Mesothelial cell of epicardium (in vitro differentiated cells): ENCODE measurements around the gene SLC48A1. TPM values are rescaled to one million over a fixed set of nuclear protein-coding genes. Genes with fewer than 3 reads are reported as not detected.

Source experiments
- DNase-seq, 2 experiments: peaks; one replicate each; pipeline ENCODE4 v3.0.0; 2021; ENCODE audit warnings: low spot score in 2 of 2; ENCODE audit not compliant: unreplicated experiment in 2 of 2
- H3K27ac Mint-ChIP-seq: 2 replicates; pipeline ENCODE4 v1.8.0; 2021; ENCODE audit warnings: mixed read lengths
- H3K27me3 Mint-ChIP-seq: 2 replicates; pipeline ENCODE4 v1.8.0; 2021; ENCODE audit warnings: low read depth, mixed read lengths
- H3K36me3 Mint-ChIP-seq: 2 replicates; pipeline ENCODE4 v1.8.0; 2021; ENCODE audit warnings: mixed read lengths
- H3K4me1 Mint-ChIP-seq: 2 replicates; pipeline ENCODE4 v1.8.0; 2021; ENCODE audit warnings: mixed read lengths
- H3K4me3 Mint-ChIP-seq: 2 replicates; pipeline ENCODE4 v1.8.0; 2021; ENCODE audit warnings: mild to moderate bottlenecking, moderate library complexity, mixed read lengths
- H3K9me3 Mint-ChIP-seq: 2 replicates; pipeline ENCODE4 v1.8.0; 2021; ENCODE audit warnings: mixed read lengths
- total RNA-seq: library from RNA; stranded (reverse); gene quantifications from 3 replicates; pipeline ENCODE4 v1.2.1, GENCODE V29; 2021
- TF ChIP-seq, protein P1 (sequence below): fragments of 200-600 bp; sonication (generic); IDR thresholded peaks from one replicate; pipeline ENCODE4 v1.5.0; 2021; ENCODE audit warnings: antibody characterized with exemption; ENCODE audit not compliant: unreplicated experiment

SLC48A1 gene
- total RNA-seq, 1 donor from 2014 or later, result 27.7 TPM

DNA sequence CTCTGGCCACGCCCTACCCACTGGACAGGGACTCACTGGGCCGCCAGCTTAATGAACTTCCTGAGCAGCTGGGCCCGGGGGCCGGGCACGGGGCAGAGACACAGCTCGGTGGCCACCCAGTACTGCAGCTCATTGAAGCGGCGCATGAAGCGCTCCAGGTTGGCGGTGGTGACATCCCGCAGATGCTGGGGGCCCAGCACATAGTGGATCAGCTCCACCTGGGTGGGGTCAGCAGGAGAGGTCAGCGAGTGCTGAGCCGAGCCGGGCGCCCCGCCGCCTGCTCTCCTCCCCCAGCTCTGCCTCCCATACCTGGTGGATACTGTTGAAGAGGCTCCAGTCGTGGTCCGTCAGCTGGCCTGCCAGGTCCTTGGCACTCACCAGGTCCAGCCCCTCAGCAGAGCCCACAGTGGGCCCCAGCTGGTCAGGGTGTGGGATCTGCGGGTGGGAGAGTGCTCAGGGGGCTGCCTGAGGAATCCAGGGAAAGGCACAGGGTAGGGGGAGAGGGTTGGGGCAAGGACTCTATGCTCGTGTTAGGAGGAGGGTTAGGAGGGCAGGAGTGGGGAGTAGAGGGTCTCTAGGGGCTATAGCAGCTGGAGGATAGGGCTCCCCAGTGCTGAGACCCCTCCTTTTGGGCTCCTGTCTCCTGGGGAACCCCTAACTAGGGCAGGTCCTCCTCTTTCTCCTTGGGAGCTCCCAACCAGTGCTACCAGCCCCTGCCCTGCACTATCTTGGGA is 32.3 kb upstream of the SLC48A1 start:
- Mint-ChIP-seq H3K27me3 (no peaks in the 10 kb centered on the region), H3K36me3 (no peaks in the 10 kb centered on the region), H3K4me1 (peaks cover 34% of the 10 kb centered on the region), H3K4me3 (no peak overlapping the region), H3K27ac (peak overlapping the region; percentile 73), H3K9me3 (no peaks in the 10 kb centered on the region)
- DNase-seq, result no peak
- TF ChIP-seq, protein P1, sequence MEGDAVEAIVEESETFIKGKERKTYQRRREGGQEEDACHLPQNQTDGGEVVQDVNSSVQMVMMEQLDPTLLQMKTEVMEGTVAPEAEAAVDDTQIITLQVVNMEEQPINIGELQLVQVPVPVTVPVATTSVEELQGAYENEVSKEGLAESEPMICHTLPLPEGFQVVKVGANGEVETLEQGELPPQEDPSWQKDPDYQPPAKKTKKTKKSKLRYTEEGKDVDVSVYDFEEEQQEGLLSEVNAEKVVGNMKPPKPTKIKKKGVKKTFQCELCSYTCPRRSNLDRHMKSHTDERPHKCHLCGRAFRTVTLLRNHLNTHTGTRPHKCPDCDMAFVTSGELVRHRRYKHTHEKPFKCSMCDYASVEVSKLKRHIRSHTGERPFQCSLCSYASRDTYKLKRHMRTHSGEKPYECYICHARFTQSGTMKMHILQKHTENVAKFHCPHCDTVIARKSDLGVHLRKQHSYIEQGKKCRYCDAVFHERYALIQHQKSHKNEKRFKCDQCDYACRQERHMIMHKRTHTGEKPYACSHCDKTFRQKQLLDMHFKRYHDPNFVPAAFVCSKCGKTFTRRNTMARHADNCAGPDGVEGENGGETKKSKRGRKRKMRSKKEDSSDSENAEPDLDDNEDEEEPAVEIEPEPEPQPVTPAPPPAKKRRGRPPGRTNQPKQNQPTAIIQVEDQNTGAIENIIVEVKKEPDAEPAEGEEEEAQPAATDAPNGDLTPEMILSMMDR, result no peak

DNA sequence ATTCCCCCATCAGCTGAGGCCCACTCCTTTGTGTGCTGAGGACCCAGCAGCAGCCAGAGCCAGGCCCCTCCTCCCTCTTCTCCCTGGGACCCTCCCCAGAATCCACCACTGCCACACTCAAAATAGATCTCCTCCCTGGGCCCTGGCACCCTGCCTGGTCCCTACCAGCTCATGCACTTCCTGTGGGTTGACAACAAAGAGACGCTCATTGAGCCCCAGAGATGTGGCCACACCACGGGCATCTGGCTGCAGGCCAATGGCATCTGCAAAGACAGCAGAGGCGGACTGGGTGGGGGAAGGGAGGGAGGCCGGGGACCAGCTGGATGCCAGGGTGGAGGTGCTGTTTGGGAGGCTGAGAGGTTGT is 31.7 kb upstream of the SLC48A1 start:
- TF ChIP-seq, protein P1, result no peak
- Mint-ChIP-seq H3K4me1 (peaks cover 34% of the 10 kb centered on the region), H3K27me3 (no peaks in the 10 kb centered on the region), H3K27ac (peak overlapping the region; percentile 73), H3K9me3 (no peaks in the 10 kb centered on the region), H3K4me3 (no peak overlapping the region), H3K36me3 (no peaks in the 10 kb centered on the region)
- DNase-seq, result no peak

DNA sequence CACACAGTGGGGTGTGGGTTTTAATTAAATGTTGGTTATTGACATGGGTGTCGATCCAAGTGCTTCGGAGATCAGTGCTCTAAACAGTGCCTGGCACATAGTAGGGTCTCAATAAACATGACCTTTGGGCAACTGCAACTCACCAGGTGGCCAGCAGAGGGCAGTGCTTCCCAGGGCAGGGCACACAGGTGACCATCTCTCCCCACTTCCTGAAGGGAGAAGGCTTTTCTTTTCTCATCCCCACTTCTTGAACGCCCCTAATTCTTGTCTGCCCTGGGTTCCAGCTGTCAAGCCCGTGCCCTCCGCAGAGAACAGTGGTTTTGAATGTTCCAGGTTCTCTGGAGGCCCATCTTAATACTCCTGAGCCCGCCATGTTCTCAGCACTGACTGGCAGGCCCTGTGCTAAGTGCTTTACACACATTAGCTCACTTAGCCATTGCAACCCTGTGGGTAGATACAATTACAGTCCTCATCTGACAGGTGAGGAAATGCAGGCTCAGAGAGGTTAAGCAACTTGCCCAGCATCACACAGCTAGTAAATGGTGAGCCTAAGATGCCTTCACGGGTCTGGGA is 30.7 kb upstream of the SLC48A1 start:
- TF ChIP-seq, protein P1, result peak; percentile 91
- peak in 1 of 2 experiments; percentile 77 for DNase-seq
- H3K27me3 Mint-ChIP-seq, result no peaks in the 10 kb centered on the region

DNA sequence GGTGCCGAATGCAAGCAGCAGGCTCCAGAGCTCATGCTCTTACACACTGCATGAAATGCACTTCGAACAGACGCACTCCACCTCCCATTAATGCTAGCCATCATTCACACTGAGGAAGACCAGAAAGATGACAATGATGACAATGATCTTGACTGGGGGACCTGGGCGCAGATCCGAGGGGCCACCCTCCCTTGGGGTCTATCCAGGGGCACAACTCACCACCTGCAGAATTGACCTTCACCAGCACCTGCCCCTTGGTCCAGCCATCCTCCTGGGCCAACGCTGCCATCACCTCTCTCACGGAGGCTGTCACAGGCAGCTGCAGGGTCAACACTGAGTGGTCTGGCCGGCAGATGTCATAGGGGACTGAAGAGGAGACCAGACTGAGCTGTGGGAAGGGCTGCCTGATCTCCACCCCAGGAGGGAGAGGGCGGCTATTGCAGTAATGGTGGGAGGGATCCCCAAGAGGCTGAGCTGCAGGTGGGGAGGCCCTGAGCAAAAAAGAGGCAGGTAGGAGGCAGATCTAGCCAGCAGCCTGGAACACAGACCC is 29.7 kb upstream of the SLC48A1 start:
- H3K27ac Mint-ChIP-seq, result no peak overlapping the region
- H3K36me3 Mint-ChIP-seq, result no peaks in the 10 kb centered on the region
- H3K4me3 Mint-ChIP-seq, result no peak overlapping the region
- H3K9me3 Mint-ChIP-seq, result no peaks in the 10 kb centered on the region
- DNase-seq, result no peak
- no peaks in the 10 kb centered on the region for H3K27me3 Mint-ChIP-seq
- H3K4me1 Mint-ChIP-seq, result peaks cover 25% of the 10 kb centered on the region
- TF ChIP-seq, protein P1, result no peak

More for the DNA sequence above, 30.7 kb upstream of the SLC48A1 start:
- no peak overlapping the region for H3K27ac Mint-ChIP-seq
- no peaks in the 10 kb centered on the region for H3K36me3 Mint-ChIP-seq
- peaks cover 29% of the 10 kb centered on the region for H3K4me1 Mint-ChIP-seq
- no peaks in the 10 kb centered on the region for H3K9me3 Mint-ChIP-seq
- H3K4me3 Mint-ChIP-seq, result no peak overlapping the region

DNA sequence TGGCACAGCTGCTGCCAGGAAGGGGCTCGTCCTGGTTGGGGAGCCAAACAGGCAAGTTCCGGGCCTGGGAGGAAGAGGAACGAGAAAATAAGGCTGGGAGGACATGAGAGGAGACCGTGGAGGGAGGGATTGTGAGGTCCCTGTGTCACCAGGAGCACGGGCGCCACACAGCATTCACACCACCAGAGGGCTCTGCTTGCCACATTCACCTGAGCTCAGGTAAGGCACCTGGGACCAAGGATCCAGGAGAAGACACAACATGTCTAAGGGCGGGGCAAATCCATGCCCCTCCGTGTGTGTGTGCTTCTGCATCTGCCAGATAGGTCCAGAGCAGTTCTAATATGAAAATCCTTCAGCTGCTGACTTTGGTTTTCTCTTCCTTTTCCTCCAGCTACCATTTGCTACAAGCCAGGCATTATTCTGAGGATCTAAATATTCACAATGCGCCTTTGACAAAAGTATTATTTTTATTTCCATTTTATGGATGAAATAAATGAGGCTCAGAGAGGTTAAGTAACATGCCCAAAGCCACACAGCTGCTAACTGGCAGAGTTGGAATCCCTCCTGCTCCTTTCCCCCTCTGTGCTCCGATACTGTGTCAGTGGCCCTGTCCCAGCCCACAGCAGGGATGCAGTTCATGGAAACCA is 28.9 kb upstream of the SLC48A1 start:
- Mint-ChIP-seq H3K9me3 (no peaks in the 10 kb centered on the region), H3K36me3 (no peaks in the 10 kb centered on the region), H3K4me1 (peaks cover 25% of the 10 kb centered on the region), H3K4me3 (no peak overlapping the region), H3K27ac (no peak overlapping the region), H3K27me3 (no peaks in the 10 kb centered on the region)
- DNase-seq, result no peak
- TF ChIP-seq, protein P1, result peak; percentile 64
